Mucosa of gallbladder (tissue), 1 donor: ENCODE measurements around the gene SLC17A8. TPM values are rescaled to one million over a fixed set of nuclear protein-coding genes. Genes with fewer than 3 reads are reported as not detected.
"Not testable (repeated sequence)": the region's sequence is repeated elsewhere in the genome, so short reads cannot be mapped to it uniquely, and the experiment has no call there.

Source experiments
- DNase-seq: peaks from one replicate; pipeline ENCODE4 v3.0.0-alpha.2; 2020; ENCODE audit warnings: low spot score
- total RNA-seq: library from RNA; stranded (reverse); gene quantifications from one replicate; pipeline ENCODE4 v1.2.1, GENCODE V29; 2021
- donor health status: DM: no; HTN: no; CAD: no.

SLC17A8 gene
- total RNA-seq, 1 donor from 2014 or later = not detected

DNA sequence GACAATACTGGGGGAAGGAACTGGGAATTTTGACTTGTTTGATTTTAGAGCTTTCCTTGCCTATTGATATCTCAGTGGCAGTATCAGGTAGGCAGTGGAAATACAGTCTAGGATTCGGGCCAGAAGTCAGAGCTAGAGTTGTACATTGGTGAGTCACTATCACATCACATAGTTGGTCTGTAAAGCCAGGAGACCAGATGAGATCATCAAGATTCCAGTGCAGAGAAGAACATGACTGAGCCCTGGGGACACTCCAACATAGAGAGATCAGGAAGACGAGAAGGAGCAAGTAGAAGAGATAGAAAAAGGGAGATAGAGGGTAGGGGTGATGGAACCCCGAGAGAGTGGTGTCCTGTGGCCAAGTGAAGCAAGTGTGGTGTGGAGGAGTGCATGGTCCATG lies 70.2 kb downstream of the SLC17A8 start:
- peak; percentile 31 for DNase-seq

DNA sequence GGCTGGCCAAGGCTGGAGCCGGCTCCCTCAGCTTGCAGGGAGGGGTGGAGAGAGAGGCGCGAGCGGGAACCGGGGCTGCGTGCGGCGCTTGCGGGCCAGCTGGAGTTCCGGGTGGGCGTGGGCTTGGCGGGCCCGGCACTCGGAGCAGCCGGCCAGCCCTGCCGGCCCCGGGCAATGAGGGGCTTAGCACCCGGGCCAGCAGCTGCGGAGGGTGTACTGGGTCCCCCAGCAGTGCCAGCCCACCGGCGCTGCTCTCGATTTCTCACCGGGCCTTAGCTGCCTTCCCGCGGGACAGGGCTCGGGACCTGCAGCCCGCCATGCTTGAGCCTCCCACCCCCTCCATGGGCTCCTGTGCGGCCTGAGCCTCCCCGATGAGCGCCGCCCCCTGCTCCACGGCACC lies 73.4 kb downstream of the SLC17A8 start:
- DNase-seq = not testable (repeated sequence)

DNA sequence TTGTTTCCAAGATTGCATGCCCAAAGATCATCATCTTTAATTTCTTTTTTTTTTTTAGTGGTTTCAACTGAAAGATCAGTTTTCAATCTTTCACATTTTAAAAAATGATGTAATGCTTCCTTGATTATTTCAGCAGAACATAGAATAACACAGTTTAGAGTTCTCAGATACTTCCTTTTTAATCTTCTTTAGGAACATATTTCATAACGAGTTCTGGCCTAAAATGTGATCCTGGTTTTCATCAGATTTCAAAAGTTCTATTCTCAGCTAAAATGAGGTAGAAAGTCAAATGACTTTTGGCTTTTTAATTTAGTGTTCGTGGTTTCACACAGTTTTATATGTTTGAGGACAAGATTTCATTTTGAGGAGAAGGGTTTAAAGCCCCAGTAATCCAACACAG lies 76.8 kb downstream of the SLC17A8 start:
- no peak for DNase-seq

DNA sequence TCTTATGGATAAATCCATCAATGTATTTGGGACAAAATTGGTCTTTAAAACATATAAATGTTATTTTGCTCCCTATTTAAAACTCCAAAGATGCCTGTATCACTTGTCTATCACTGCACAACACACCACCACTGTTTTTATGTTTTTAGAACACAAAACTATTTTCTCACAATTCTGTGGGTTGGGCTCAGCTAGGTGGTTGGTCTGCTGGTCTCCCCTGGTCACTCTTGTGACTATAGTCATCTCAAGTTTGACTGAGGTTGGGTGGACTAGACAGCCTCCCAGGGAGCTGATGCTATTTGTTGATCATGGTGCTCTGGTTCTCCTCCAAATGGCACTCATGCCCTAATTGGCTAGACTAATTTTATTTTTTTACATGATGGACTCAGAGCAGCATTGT lies 77.3 kb downstream of the SLC17A8 start:
- DNase-seq = no peak

DNA sequence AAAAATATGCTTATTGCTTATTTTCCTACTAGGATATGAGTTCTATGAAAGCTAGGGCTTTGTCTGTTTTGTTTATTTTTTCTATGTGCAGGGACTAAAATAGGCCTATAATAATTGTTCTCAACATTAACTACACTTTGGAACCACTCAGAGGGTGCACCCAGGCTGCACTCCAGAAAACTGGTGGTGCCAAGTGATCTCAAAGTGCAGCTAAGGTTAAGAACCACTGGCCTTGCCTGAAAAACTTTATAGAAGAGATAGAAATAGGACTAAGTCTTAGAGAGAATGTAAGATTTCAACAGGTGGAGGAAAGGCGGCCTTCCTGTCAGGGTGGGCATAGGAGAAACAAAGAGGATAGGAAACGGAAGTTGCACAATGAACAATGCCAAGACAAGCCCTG lies 79.1 kb downstream of the SLC17A8 start:
- no peak for DNase-seq

DNA sequence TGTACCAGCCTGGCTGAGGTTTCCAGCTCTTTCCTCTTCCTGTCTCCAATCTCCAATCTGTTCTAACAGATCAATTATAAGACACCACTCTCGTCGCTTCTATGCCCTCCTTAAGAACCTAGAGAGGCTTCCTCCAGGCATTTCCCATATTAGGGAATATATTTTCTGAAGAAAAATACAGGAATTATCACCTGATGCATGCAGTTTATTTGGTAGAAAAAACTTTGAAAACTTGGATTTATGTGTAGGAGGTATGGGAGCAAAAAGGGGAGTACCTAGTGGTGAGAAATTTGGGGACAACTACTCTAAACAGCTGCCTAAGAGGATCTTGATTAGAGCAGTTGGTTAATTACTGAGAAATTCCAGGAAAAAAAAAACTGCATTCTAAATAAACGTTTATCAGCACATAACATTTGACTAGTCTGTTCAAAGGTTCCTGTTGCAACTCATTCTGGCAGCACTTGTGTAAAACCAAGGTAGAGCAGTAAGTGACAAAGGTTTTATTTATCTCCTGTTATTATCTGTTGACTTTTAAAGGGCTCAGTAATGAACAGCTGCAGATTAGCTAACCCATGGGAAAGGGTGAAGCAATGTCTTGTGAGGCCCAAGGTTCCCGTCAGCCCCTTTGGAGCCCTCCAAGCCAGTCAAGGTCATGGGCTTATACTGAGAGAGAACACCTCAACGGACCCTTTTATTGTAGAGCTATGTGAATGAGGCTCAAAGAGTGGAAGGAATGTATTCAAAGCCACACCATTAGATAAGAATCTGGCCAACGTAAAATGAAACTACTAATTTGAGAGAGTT lies 80.4 kb downstream of the SLC17A8 start:
- no peak for DNase-seq

DNA sequence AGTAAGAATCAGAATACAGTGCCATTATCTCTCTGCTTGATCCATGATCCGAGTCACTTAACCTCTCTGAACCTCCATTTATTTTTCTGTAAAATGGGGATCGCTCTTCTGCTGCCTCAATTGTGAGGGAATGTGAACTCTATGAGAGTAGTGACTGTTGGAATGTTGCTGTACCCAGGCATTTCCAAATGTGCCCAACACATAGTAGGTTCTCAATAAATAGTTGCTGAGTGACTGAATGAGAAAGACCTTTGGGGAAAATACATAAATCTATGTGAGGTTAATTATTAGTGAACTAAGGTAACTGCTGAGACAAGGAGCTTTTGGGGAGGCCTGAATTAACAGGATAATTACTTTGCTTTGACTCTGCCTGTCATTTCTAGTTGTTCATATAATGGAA lies 82.9 kb downstream of the SLC17A8 start:
- DNase-seq = no peak

DNA sequence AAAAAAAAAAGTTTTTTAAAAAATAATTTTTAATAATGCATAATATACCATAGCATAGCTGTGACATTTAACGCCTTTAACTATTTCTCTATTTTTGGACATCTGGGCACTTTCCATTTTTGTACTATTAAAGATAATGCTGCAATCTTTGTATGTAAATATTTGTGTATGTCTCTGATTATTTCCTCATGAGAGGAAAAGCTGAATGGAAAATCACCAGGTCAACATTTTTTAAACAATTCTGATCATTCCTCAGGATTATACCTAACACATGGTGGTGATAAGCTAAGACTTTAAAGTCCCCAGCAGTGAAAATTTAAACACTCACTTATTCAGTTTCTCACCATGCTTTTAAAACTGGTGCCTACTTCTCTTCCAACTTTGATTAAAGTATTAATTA lies 85.5 kb downstream of the SLC17A8 start:
- DNase-seq = no peak

DNA sequence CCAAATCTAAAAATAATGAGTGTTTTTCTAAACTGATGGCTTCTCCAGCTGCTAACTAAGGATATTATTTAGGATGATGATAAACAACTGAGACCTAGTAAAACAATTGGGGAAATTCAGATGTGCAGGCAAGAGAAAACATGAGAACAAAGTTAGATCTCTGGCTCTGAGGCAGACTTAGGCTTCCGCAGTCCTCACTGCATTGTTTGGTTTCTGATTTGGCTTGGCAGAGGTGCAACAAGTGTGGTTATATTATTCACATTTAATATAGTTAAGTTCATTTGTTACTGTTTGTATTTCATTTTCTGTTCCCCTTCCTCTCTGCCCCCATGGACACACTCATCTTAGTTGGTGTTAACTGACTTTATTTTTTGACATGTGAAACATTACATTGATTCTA lies 86.6 kb downstream of the SLC17A8 start:
- DNase-seq = no peak

DNA sequence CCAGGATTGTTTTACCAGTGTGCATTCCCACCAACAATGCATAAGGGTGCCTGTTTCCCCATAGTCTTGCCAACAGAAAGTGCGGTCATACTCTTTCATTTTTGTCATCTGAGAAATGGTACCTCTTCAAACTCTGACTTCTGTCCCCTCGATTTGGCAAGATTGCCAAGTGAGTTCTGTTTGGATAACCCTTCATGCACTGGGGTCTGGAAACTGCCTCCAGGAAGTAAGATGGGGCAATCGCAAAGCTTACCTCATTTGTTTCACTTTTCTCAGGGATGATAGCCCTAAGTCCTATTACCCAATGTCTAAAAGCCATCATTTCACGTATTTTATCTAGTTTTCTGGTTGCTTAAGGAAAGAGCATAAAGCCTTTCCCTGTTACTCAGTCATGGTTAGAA lies 88.2 kb downstream of the SLC17A8 start:
- DNase-seq = no peak

DNA sequence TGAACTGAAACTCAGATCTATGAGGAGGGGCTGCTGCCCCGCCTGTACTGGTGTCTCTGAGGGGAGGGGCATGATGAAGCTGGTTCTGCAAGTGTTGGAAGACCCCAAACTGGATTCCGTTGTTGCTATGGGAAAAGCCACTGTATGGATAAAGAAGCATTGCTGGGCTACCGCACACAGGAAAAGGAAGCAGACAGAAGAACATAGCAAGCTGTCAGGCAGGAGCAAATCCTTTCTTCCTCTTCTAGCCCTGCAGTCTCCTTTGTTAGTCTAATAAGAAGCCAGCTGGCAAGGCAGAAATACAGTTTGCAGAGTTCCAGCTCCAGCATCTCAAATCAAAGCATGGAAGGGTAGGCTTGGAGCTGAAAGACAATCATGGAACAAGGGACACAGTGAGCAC lies 90.5 kb downstream of the SLC17A8 start:
- DNase-seq = no peak

DNA sequence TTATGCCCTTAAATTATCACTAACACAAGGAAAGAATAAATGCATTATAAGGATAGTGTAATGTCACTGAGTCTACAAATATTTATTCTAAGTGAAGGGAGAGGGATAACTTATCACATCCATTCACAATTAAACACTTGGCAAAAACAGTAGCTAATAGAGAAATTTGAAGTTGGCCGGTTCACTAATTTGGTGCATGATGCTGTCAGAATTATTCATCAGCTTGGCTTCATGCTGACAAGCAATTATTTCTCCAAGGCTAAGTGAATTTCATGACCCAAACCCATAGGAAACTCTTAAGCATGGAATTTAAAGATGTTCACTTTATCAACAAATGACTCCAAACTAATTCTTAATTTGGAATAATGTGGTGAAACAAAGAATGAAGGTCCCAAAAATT lies 91.8 kb downstream of the SLC17A8 start:
- no peak for DNase-seq

DNA sequence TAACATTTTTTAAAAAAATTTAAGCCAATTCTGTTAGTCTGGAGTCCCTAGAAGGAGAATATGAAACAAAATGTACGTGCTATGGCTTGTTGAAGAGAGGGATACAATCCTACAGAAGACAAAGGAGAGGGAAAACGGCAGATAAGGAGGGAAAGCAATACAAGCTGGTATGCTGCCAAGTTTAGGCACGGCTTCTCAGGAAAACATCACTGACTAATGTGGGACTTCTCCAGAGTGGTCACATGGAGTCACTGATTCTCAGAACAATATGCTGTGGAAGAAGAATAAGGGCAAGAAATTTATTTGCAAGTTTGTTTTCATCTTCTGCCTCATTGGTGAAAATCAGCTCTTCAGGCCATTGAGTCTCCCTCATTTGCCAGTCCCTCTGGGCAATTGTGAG lies 93.9 kb downstream of the SLC17A8 start:
- DNase-seq = peak; percentile 53

DNA sequence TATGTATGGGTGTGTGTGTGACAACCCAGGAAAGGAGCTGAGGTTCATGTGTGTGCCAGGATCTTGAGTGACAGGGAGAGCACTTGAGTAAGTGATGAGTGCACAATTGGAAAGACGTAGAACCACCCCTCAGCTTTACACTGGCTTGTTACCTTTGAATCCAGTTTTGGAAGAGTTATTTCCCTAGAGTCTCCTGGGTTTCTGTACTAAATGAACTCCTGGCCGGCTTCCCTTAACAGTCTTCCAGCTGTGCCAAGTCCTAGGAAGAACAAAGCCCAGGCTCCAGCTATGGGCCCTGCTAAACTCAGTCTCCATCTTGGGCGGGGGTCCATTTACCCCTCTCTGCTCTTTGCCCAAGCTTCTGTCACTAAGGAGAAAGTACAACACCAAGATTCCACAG lies 97.1 kb downstream of the SLC17A8 start:
- DNase-seq = peak; percentile 30

DNA sequence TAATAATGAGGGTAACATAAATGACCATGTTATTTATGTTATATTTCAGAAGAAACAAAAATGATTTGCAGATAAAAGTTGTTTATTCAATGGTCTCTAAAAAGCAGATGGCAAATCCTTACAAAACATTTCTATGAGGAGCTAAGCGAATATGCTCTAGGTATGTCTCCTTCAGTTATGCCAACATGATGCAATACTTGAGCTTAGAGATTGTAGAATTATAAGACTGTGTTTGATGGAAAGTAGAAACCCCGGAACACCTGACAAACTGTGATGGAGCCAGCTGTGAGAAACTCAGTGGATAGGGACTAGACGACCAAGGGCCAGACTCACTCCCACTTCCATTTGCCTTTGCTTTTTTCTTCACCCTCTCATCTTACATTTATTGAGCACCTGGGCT lies 99.0 kb downstream of the SLC17A8 start:
- no peak for DNase-seq

DNA sequence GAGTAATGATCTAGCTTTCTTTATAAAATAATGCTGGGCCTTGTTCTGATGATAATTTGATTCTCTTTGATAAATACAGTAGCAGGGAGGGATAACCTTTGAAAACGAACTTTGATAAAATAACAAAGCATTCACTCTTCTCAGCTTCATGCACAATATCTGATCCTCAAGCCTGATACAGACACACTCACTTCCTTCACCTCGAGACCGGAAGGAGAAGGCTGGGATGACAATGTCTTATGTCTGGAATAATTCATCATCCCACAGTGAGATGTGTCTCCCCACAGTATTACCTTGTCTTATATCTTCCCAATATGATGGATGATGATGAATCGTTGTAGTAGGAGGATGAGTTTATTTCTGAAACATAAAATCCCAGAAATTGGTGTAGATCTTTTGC lies 101.3 kb downstream of the SLC17A8 start:
- DNase-seq = no peak

DNA sequence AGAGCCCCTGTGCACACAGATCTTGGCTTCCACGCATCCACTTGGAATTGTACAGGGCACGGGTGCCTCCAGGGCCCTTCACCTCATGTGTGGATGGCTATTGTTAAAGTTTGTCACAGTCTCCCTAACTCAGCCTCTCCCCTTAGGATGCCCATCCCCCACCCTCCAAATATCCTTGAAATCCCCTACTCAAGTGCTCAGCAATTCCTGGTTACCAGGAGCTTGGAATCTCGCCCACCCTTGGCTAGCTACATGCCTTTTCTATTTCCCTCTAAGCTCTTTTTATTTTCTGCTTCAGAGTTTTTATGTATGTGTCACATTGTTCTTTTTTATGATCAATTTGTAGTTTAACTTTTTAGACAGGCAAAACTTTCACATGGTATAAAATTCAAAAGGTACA lies 103.8 kb downstream of the SLC17A8 start:
- no peak for DNase-seq

DNA sequence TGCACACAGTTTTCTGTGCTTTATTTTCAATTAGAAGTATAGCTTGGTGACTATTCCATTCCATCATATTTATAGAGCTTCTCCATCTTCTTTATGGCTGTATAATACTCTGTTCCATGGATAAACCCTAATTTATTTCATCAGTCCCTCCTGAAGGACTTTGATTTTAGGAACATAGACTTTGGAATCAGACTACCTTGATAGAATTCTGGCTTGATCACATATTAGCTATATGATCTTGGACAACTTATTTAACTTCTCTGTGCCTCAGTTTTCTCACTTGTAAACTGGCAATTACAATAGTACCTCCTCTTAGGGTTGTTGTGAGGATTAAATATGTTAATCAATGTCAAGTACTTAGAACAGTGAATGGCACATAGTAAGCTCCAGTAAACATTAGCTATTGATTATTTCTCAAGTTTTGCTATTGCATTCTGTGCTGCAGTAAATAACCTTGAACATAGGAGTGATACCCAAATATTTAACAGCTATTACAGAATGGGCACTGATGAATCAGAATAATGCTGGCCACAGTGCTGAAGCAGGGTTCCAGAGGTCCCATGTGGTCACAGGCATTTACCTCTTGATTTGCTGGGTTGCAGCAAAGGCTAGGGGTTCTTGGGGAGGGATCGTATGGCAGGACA lies 104.6 kb downstream of the SLC17A8 start:
- DNase-seq = no peak

DNA sequence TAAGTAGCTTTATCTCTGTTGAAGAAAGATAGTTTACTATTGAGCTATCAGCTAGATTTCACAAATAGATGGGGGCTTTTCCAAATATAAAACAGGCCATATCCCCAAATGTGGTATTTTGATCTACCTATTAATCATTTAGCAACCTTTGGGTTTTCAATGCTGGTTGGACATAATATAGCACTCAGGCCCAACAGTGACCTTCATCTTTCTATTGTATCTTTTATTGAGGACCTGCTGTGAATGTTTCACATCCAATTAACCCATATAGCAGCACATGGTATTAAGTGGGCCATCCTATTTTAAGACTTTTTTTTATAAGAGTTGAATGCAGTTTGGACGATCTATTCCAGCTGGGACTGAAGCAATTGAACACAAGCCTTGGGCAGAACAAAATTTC lies 106.8 kb downstream of the SLC17A8 start:
- DNase-seq = no peak

DNA sequence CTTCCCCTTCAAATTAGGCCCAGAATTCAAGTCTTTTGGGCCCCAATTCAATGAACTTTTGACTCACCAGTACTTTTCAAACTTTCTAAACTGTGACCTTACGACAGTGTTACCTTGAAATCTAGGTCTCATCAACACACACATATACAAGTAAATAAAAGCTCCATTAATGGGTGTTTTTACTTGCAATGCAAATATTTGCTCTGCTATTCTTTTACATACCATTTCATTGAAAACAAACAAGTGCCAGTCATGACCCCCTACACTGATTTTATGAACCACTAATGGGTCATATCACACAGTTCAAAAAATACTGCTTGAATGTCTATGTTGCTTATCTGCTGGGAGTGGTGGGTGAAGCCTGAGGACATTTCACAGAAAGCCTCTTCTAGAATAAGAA lies 107.7 kb downstream of the SLC17A8 start:
- DNase-seq = no peak

DNA sequence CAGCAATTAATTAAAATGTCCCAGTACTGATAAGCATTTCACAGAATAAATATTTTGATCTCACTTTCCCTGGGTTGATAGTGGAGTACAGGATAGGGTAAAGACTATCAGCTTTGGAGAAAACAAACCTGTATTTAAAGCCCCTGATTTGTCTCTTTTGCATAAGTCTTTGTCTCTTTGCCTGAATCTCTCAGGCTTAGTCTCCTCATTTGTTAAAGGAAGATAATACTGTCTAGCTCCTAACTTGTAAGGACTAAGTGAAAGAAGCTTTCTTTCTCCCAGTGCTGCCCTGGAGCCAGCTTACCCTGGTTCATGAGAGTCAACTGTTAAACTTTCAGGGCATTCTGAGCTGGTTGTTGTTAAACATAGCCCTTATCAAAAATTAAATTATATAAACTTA lies 111.3 kb downstream of the SLC17A8 start:
- no peak for DNase-seq
